ENCODE results near the gene CTNNA2. TPM values are rescaled to one million over a fixed set of nuclear protein-coding genes. Genes with fewer than 3 reads are reported as not detected.

Gene CTNNA2
- total and polyA plus RNA-seq, 9 donors, result 0.32 to 1.4 (median 0.37) TPM; not detected in 3

DNA sequence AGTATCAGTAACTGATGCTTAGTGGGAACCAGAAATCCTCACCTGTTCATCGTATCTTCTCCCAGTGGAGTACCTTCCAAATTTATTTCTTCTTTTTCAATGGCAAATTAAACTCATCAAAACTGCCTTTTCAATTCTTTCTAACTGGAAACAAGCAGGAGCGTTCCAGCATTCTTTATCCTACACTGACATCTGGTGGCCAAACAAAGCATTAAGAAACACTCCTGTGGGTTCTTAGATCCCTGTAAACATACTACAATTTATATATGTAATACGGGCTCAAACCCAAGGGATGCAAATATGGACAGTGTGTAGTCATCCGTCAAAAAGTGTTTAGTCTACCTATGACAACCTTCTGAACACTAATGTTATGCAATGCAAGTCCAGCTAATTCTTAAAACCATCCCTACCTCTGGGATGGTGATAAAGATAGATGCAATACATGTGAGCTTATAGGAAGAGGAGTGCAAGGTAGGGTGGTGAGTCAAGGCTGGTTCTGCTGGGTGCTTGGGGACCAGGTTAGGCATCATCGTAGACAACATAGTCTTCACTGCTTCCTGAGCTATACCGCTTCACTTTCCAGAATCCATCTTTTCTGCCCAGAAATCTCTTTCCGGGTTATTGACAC, 375.0 kb downstream of the CTNNA2 start:
- intact Hi-C loops (cut with DNase I), result no loop called here
- H3K4me1 ChIP-seq (ENCODE audit: insufficient read depth), result no peaks in the 10 kb centered on the region
- no peaks in the 10 kb centered on the region for H3K27me3 ChIP-seq
- no peak for DNase-seq
- no peak overlapping the region for H3K4me3 ChIP-seq
- TF ChIP-seq EP300 (IDR thresholded peaks at IDR 0.05), result no peak
- TF ChIP-seq POLR2A (IDR thresholded peaks at IDR 0.05), result no peak
- TF ChIP-seq, protein P1, sequence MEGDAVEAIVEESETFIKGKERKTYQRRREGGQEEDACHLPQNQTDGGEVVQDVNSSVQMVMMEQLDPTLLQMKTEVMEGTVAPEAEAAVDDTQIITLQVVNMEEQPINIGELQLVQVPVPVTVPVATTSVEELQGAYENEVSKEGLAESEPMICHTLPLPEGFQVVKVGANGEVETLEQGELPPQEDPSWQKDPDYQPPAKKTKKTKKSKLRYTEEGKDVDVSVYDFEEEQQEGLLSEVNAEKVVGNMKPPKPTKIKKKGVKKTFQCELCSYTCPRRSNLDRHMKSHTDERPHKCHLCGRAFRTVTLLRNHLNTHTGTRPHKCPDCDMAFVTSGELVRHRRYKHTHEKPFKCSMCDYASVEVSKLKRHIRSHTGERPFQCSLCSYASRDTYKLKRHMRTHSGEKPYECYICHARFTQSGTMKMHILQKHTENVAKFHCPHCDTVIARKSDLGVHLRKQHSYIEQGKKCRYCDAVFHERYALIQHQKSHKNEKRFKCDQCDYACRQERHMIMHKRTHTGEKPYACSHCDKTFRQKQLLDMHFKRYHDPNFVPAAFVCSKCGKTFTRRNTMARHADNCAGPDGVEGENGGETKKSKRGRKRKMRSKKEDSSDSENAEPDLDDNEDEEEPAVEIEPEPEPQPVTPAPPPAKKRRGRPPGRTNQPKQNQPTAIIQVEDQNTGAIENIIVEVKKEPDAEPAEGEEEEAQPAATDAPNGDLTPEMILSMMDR (IDR thresholded peaks at IDR 0.05), result peak in 1 of 3 donors; percentile 19
- no peaks in the 10 kb centered on the region for H3K9me3 ChIP-seq
- no peak overlapping the region for H3K27ac ChIP-seq
- no peaks in the 10 kb centered on the region for H3K36me3 ChIP-seq
- 31 to 34% (median 33%) methylated on average over 7 of the region's 7 CpGs for WGBS, 3 donors

DNA sequence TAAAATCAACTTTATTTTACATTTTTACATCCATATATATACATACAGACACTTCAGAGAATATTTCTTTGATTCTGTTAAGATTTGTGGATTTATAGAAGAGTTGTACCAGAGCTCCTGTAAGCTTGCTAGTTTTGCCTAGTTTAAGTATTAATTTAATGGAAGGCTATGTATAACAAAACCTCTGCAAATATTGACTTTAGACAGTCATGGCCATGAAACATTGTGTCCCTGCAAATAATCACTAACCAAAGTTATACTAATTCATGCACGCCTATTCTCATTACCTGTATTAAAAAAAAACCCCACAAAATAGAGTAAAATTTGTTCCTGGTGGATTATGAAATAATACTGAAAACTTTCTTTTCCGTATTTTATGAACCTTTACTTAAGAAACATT, 379.3 kb downstream of the CTNNA2 start:
- no peaks in the 10 kb centered on the region for H3K9me3 ChIP-seq
- intact Hi-C loops (cut with DNase I), result no loop called here
- H3K4me3 ChIP-seq, result no peak overlapping the region

DNA sequence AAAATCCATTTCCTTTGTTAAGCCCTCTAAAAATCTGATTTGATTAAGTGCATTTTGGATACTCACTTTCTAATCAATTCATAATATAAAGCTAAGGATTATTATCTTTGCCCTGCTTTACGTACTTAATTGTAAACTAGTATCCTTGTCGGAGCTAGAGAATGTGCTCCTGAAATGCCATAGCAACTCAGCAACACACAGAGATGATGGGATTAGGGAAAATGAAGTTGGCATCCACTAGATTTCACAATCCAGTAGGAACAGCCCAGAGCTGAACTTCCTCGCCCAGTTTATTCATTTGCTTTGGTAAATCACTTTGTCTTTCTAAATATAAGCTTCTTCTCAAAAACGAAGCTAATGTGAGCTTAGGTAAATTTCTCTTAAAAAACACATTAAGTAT, 386.3 kb downstream of the CTNNA2 start:
- H3K4me1 ChIP-seq (ENCODE audit: insufficient read depth), result no peaks in the 10 kb centered on the region
- H3K9me3 ChIP-seq, result no peaks in the 10 kb centered on the region
- DNase-seq, result no peak
- H3K27me3 ChIP-seq, result no peaks in the 10 kb centered on the region
- 66 to 82% (median 69%) methylated on average over 4 of the region's 4 CpGs for WGBS, 3 donors
- H3K27ac ChIP-seq, result no peak overlapping the region
- no peak overlapping the region for H3K4me3 ChIP-seq
- TF ChIP-seq POLR2A (IDR thresholded peaks at IDR 0.05), result no peak
- TF ChIP-seq EP300 (IDR thresholded peaks at IDR 0.05), result no peak
- TF ChIP-seq, protein P1 (IDR thresholded peaks at IDR 0.05), result no peak
- no peaks in the 10 kb centered on the region for H3K36me3 ChIP-seq
- intact Hi-C loops (cut with DNase I), result no loop called here

More for the DNA sequence above, 379.3 kb downstream of the CTNNA2 start:
- no peak overlapping the region for H3K27ac ChIP-seq
- H3K27me3 ChIP-seq, result no peaks in the 10 kb centered on the region
- no peak for DNase-seq
- H3K36me3 ChIP-seq, result no peaks in the 10 kb centered on the region
- WGBS, 3 donors, result 77 to 80% (median 78%) methylated on average over 2 of the region's 2 CpGs
- no peaks in the 10 kb centered on the region for H3K4me1 ChIP-seq (ENCODE audit: insufficient read depth)
- no peak for TF ChIP-seq EP300 (IDR thresholded peaks at IDR 0.05)
- TF ChIP-seq, protein P1 (IDR thresholded peaks at IDR 0.05), result no peak
- no peak for TF ChIP-seq POLR2A (IDR thresholded peaks at IDR 0.05)

DNA sequence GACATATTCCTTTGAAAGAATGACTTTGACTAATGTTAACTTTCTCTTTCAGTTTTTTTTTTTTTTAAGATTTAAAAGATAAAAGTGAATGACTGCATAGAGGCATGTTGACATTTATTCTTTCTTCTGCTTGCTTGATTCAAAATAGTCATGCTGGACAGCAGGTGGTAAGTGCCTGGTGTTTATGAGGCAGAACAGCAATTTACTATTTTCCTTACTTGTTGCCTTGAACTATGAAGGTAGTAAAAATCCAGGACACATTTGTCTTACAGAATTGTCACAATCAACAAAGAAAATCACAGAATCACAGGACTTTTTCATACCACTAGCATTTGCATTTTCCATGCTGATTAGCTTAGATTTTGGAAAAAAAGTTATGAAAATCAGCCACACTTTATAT, 388.3 kb downstream of the CTNNA2 start:
- H3K36me3 ChIP-seq, result no peaks in the 10 kb centered on the region
- no peaks in the 10 kb centered on the region for H3K4me1 ChIP-seq (ENCODE audit: insufficient read depth)
- H3K27ac ChIP-seq, result no peak overlapping the region
- intact Hi-C loops (cut with DNase I), result no loop called here
- H3K4me3 ChIP-seq, result no peak overlapping the region
- H3K9me3 ChIP-seq, result no peaks in the 10 kb centered on the region
- DNase-seq, result no peak
- H3K27me3 ChIP-seq, result no peaks in the 10 kb centered on the region
- TF ChIP-seq, protein P1 (IDR thresholded peaks at IDR 0.05), result no peak
- no peak for TF ChIP-seq POLR2A (IDR thresholded peaks at IDR 0.05)
